BJ (cell line): Measurements from ENCODE around the gene PTGR3. TPM values are rescaled to one million over a fixed set of nuclear protein-coding genes. Genes with fewer than 3 reads are reported as not detected.

Experiments used
- CTCF ChIA-PET: fragments of 350-600 bp; formaldehyde crosslinking; extraction: SDS; loops from one replicate; lab custom pipeline; 2021; ENCODE audit warnings: antibody characterized with exemption, inconsistent platforms; lab: Yijun Ruan, JAX
- POLR2A ChIA-PET: fragments of 300-600 bp; sonication (Branson Sonifier 250); formaldehyde crosslinking; extraction: SDS; loops from one replicate; lab custom pipeline; 2021; ENCODE audit warnings: antibody characterized with exemption; lab: Charles Lee
- DNase-seq: peaks from one replicate; pipeline ENCODE4 v3.0.0-alpha.2; 2011; ENCODE audit warnings: low read depth
- H3K27me3 ChIP-seq: 2 replicates; pipeline ENCODE4 v1.6.0; 2011; ENCODE audit warnings: low read length; ENCODE audit not compliant: control insufficient read depth, insufficient read depth
- H3K36me3 ChIP-seq: 2 replicates; pipeline ENCODE4 v1.5.1; 2011; ENCODE audit warnings: low read length; ENCODE audit not compliant: control insufficient read depth, insufficient read depth
- H3K4me3 ChIP-seq: 2 replicates; pipeline ENCODE4 v1.5.1; 2011; ENCODE audit warnings: low read depth, mild to moderate bottlenecking, control low read depth, low read length
- polyA plus RNA-seq: library from polyadenylated mRNA; depleted of rRNA; stranded (reverse); fragments of >200 nt; gene quantifications from 2 replicates; pipeline ENCODE4 v1.2.3, GENCODE V29; 2011
- TF ChIP-seq, protein P1 (sequence below): IDR thresholded peaks from 2 replicates; pipeline ENCODE4 v1.5.1; 2011; ENCODE audit warnings: low read depth, mild to moderate bottlenecking, control low read depth, inconsistent platforms, low read length, moderate library complexity; ENCODE audit not compliant: insufficient read depth

PTGR3 gene
- polyA plus RNA-seq, 1 experiment = 70.3 TPM

- Histone ChIP-seq H3K27me3 (no peaks in the 10 kb centered on the region), H3K4me3 (no peak overlapping the region), H3K36me3 (peaks cover under 1% of the 10 kb centered on the region)
- TF ChIP-seq, protein P1, sequence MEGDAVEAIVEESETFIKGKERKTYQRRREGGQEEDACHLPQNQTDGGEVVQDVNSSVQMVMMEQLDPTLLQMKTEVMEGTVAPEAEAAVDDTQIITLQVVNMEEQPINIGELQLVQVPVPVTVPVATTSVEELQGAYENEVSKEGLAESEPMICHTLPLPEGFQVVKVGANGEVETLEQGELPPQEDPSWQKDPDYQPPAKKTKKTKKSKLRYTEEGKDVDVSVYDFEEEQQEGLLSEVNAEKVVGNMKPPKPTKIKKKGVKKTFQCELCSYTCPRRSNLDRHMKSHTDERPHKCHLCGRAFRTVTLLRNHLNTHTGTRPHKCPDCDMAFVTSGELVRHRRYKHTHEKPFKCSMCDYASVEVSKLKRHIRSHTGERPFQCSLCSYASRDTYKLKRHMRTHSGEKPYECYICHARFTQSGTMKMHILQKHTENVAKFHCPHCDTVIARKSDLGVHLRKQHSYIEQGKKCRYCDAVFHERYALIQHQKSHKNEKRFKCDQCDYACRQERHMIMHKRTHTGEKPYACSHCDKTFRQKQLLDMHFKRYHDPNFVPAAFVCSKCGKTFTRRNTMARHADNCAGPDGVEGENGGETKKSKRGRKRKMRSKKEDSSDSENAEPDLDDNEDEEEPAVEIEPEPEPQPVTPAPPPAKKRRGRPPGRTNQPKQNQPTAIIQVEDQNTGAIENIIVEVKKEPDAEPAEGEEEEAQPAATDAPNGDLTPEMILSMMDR = no peak
- ChIA-PET CTCF (no interaction called here), POLR2A (no interaction called here)
- no peak for DNase-seq
These were observed 10.9 kb upstream of the PTGR3 start for GRCh38 chr18:75219745-75220375.

- ChIA-PET POLR2A (interaction anchor here (0.6 kb wide), 2 partner anchors 26 to 236 kb away, joined by 3 to 5 read pairs; no protein-coding TSS in a partner anchor), CTCF (no interaction called here)
- DNase-seq = no peak
These were observed 9.4 kb upstream of the PTGR3 start for GRCh38 chr18:75218065-75218923.

DNA sequence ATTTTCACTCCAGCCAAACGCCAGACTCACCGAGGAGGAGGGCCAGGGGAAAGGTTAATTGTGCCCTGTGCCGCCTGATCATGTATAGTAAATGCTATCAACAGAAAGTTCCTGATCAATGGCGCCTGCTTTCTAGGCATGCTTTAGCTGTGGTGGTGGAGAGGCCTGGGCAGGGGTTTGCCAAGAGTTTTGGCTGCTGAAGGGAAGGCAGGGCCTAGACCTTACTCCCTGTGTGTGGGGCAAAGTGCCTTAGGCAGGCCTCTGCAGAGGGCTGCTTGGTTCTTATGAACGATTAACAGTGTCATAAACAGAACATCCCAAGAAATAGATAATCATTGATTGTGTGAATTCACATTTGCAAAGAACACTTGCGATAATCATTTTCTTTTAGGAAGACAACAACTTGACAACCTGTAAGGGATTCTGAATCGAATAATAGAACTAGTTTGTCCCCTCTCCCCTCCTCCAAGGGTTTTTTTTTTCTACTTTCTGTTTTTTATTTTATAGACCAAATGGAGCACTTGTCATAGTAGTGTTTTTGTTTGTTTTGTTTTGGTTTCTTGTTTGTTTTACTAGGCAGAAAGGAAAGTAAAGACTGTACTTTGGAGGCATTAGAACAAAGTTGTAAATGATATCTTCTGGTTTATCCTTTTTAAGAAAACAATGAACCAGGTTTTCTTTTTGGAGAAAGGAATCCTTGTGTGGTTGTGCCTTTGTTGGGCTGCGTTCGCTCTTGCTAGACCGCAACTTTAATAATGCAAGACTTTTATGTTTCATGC is 8.2 kb upstream of the PTGR3 start:
- ChIA-PET POLR2A (no interaction called here), CTCF (interaction anchor here (1.2 kb wide), 1 partner anchor 261 kb away, joined by 3 read pairs; no protein-coding TSS in a partner anchor)
- no peak for DNase-seq
- TF ChIP-seq, protein P1 = no peak
- no peaks in the 10 kb centered on the region for H3K27me3 ChIP-seq
- H3K4me3 ChIP-seq = peak overlapping the region; percentile 18
- peaks cover 4% of the 10 kb centered on the region for H3K36me3 ChIP-seq

More at GRCh38 chr18:75218065-75218923, 9.4 kb upstream of the PTGR3 start:
- Histone ChIP-seq H3K36me3 (peaks cover 1% of the 10 kb centered on the region), H3K27me3 (no peaks in the 10 kb centered on the region), H3K4me3 (no peak overlapping the region; the same call in 1 of the 2 replicates)
- TF ChIP-seq, protein P1 = no peak

GRCh38 chr18:75216212-75216910 is 7.4 kb upstream of the PTGR3 start:
- Histone ChIP-seq H3K4me3 (peak overlapping the region; percentile 18), H3K36me3 (peaks cover 4% of the 10 kb centered on the region), H3K27me3 (no peaks in the 10 kb centered on the region)
- no peak for DNase-seq
- ChIA-PET CTCF (interaction anchor here (1.2 to 1.3 kb wide), 2 partner anchors 262 to 263 kb away, joined by 3 read pairs; no protein-coding TSS in a partner anchor), POLR2A (no interaction called here)
- TF ChIP-seq, protein P1 = no peak
